GM12878 (cell line): ENCODE data around the gene VPS45. TPM values are rescaled to one million over a fixed set of nuclear protein-coding genes. Genes with fewer than 3 reads are reported as not detected.

Experiments
- BCLAF1 ChIP-seq: fragments of 450-650 bp; IDR thresholded peaks from 2 replicates; pipeline ENCODE4 v1.6.1; 2017; ENCODE audit warnings: antibody characterized with exemption, mild to moderate bottlenecking, moderate library complexity
- BRCA1 ChIP-seq: IDR thresholded peaks from 2 replicates; pipeline ENCODE4 v1.6.1; 2011; ENCODE audit warnings: low read depth, low read length, improper control_type of control experiment
- CBX5 ChIP-seq: sonication (generic); IDR thresholded peaks from 2 replicates; pipeline ENCODE4 v1.6.1; 2016; ENCODE audit warnings: low read depth, moderate library complexity, mild to moderate bottlenecking, inconsistent platforms
- CREB1 ChIP-seq: IDR thresholded peaks from 2 replicates; pipeline ENCODE4 v1.6.1; 2012; ENCODE audit warnings: low read depth, mild to moderate bottlenecking, inconsistent platforms
- E2F8 ChIP-seq: fragments of 450-650 bp; IDR thresholded peaks from 2 replicates; pipeline ENCODE4 v1.6.1; 2018; ENCODE audit warnings: mild to moderate bottlenecking, low read depth, moderate library complexity; ENCODE audit not compliant: partially characterized antibody
- GABPA ChIP-seq: IDR thresholded peaks from 2 replicates; pipeline ENCODE4 v1.6.1; 2014; ENCODE audit warnings: antibody characterized with exemption, low read depth, mild to moderate bottlenecking, inconsistent platforms
- KAT2A ChIP-seq: conservative IDR thresholded peaks from 2 replicates; pipeline ENCODE4 v1.6.1; 2011; ENCODE audit warnings: low read depth, low read length; ENCODE audit not compliant: control insufficient read depth
- MXI1 ChIP-seq: fragments of 150-350 bp; IDR thresholded peaks from 2 replicates; pipeline ENCODE4 v1.6.1; 2011; ENCODE audit warnings: low read depth, mild to moderate bottlenecking, inconsistent platforms, low read length, improper control_type of control experiment
- NKRF ChIP-seq: fragments of 450-650 bp; conservative IDR thresholded peaks from 2 replicates; pipeline ENCODE4 v1.6.1; 2017; ENCODE audit warnings: mild to moderate bottlenecking, moderate library complexity
- RUNX3 ChIP-seq: IDR thresholded peaks from 2 replicates; pipeline ENCODE4 v1.6.1; 2012; ENCODE audit warnings: low read length, inconsistent platforms
- SIN3A ChIP-seq: IDR thresholded peaks from 2 replicates; pipeline ENCODE4 v1.6.1; 2012; ENCODE audit warnings: low read depth, low read length, improper control_type of control experiment
- SKIL ChIP-seq: fragments of 450-650 bp; IDR thresholded peaks from 2 replicates; pipeline ENCODE4 v1.6.1; 2017; ENCODE audit warnings: mild to moderate bottlenecking, low read depth, inconsistent platforms; ENCODE audit not compliant: poor library complexity, severe bottlenecking
- SREBF1 ChIP-seq: IDR thresholded peaks from 2 replicates; pipeline ENCODE4 v1.6.1; 2012; ENCODE audit warnings: mild to moderate bottlenecking, low read length
- SUZ12 ChIP-seq: fragments of 200-600 bp; sonication (generic); IDR thresholded peaks from one replicate; pipeline ENCODE4 v1.6.1; 2018; ENCODE audit warnings: antibody characterized with exemption, mild to moderate bottlenecking; ENCODE audit not compliant: unreplicated experiment
- TAF1 ChIP-seq: IDR thresholded peaks from 2 replicates; pipeline ENCODE4 v1.6.1; 2011; ENCODE audit warnings: mild to moderate bottlenecking, low read depth, low read length, borderline replicate concordance
- TBL1XR1 ChIP-seq: IDR thresholded peaks from 2 replicates; pipeline ENCODE4 v1.6.1; 2012; ENCODE audit warnings: low read depth, low read length, improper control_type of control experiment
- USF1 ChIP-seq: IDR thresholded peaks from 2 replicates; pipeline ENCODE4 v1.6.1; 2011; ENCODE audit warnings: borderline replicate concordance, low read depth, mild to moderate bottlenecking, moderate library complexity, mixed read lengths, low read length; ENCODE audit not compliant: insufficient read depth; ENCODE audit errors: extremely low read length
- polyA plus RNA-seq, 11 experiments: library from polyadenylated mRNA; depleted of rRNA in 4 of 11; unstranded in 6 of 11; stranded (reverse) in 5 of 11; fragments of >200 nt; fragmentation: Nextera tagmentation in 4 of 11; fragmentation: Illumina TruSeq in 1 of 11; extraction: Ambion mirVana in 4 of 11; extraction: Trizol in 1 of 11; gene quantifications; 1 replicate in 1 of 11; 2 replicates in 10 of 11; pipeline versions ENCODE4 v1.2.1 to v1.2.3, GENCODE V29; 2011 to 2016; ENCODE audit warnings: inconsistent platforms in 2 of 11, missing spikeins in 2 of 11, low read depth in 1 of 11
- total RNA-seq, 4 experiments: library from RNA; depleted of rRNA in 3 of 4; stranded (reverse); fragments of >200 nt in 3 of 4; fragmentation: Illumina TruSeq in 1 of 4; extraction: Trizol in 1 of 4; gene quantifications; 2 replicates each; pipeline versions ENCODE4 v1.2.1 to v1.2.3, GENCODE V29; 2013 to 2021

VPS45 gene
- total and polyA plus RNA-seq, 10 of the 15 experiments (the other 5 are each of a cell fraction or from before 2014, with no cell fraction given) = 24.4 to 48.7 (median 34.5) TPM

GRCh38 chr1:150067184-150068108 is at the start of gene VPS45 (continued):
- TF ChIP-seq SREBF1 (peak; percentile 61), CREB1 (peak; percentile 73), E2F8 (peak; percentile 85), SKIL (peak; percentile 24), MXI1 (peak; percentile 88), BRCA1 (0 out of 2 replicates have a peak, but pooled peaks have one; percentile 4), TAF1 (peak; percentile 74; the same call in 1 of the 2 replicates), KAT2A (no peak), TBL1XR1 (peak; percentile 60; the same call in 1 of the 2 replicates), BCLAF1 (peak; percentile 78; the same call in 1 of the 2 replicates), SIN3A (peak; percentile 93), RUNX3 (peak; percentile 29), SUZ12 (no peak), CBX5 (no peak), USF1 (no peak), NKRF (peak; percentile 11; the same call in 1 of the 2 replicates), GABPA (peak; percentile 99)
